NCI-H1436 treated with DMSO at 0.1 percent for 48 hours (cell line): ENCODE measurements around the gene CD96.
"Not testable (repeated sequence)": the region's sequence is repeated elsewhere in the genome, so short reads cannot be mapped to it uniquely, and the experiment has no call there.

ENCODE experiments used
- DNase-seq: peaks from one replicate; lab custom pipeline; 2025; lab: John Stamatoyannopoulos, UW

Gene CD96, protein sequence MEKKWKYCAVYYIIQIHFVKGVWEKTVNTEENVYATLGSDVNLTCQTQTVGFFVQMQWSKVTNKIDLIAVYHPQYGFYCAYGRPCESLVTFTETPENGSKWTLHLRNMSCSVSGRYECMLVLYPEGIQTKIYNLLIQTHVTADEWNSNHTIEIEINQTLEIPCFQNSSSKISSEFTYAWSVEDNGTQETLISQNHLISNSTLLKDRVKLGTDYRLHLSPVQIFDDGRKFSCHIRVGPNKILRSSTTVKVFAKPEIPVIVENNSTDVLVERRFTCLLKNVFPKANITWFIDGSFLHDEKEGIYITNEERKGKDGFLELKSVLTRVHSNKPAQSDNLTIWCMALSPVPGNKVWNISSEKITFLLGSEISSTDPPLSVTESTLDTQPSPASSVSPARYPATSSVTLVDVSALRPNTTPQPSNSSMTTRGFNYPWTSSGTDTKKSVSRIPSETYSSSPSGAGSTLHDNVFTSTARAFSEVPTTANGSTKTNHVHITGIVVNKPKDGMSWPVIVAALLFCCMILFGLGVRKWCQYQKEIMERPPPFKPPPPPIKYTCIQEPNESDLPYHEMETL

DNA sequence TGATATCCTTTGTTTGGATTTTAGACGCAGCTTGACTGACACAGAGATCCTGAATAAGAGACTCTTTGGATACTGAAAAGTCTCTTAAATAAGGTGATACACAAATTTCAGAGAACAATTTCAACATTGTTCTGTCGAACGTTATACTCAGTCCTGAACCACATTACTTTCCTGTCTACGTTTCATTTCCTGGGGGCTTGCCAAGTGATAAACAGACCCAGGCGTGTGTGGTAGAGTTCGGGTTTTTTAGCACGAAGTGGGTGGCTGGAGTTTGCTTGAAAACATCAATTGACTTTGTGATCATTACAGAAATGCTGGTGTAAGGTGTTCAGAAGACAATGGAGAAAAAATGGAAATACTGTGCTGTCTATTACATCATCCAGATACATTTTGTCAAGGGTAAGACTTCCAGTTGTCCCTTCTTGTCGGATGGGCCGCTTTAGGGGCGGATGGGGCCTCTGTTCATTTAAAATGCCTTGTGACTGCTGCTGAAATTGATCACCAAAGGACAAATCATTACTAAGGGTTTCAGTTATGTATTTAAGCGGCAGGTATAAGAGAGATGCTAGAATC is at the start of gene CD96:
Gene CD96 (plus strand): TSS at position 287 of the 573 bp plus-strand sequence. CDS start 52 bp downstream, at position 339.
- DNase-seq, result no peak

DNA sequence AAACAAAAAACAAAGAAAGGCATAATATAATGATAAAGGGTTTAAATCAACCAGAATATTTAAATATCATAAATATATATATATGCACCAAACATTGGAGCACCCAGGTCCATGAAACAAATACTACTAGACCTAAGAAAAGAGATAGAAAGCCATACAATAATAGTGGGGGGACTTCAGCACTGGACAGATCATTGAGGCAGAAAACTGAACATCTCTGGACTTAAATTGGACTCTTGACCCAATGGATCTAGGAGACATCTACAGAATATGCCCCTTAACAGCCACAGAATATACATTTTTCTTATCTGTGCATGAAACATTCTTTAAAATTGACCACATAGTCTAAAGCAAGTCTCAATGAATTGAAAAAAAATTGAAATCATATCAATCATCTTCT is 48.7 kb upstream of the CD96 start:
- DNase-seq, result no peak

DNA sequence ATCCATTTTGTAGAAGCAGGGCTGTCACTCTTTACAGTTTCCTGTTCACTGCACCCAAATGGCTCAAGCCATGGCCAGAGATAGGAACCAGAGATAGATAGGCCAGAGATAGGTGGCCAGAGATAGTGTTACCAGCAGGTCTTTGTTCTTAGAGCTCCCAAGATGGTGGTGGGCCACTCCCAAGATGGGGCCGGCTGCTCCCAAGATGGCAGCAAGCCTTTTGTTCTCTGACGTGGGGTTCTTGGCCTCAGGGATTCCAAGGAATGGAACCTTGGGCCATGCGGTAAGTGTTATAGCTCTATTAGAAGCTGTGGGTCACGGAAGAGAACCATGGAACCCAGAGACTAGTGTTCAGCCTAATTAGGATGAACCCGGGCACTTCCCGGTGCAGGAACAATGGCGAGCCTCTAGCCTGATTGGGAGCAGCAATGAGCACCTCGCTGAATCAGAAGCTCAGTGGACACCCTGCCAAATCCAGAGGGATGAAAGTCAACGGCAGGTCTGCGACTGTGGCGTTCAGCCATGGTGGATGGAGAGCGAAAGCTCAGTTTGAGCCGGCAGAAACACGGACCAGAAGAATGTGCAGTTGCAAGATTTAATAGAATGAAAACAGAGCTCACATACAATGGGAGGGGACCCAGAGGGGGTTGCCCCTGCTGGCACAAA is 45.0 kb upstream of the CD96 start:
- DNase-seq, result no peak

DNA sequence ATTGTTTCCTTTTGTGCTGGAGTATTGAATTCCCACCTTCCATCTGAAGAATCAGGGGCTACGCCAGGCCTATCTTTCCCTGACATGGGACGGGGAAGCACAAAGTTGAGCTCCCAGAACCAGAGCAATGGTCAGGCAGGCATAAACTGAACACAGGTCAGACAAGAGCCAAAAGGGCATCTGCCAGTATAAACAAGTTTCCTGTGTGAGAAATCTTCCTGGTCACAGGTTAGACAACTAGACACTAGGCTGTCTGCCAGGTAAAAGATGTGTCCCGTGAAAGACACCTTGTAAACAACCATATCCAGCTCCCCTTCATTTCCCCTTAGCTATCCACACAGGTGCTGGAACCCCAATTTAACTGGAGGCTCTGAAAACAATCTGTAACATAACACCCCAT is 44.0 kb upstream of the CD96 start:
- DNase-seq, result no peak

DNA sequence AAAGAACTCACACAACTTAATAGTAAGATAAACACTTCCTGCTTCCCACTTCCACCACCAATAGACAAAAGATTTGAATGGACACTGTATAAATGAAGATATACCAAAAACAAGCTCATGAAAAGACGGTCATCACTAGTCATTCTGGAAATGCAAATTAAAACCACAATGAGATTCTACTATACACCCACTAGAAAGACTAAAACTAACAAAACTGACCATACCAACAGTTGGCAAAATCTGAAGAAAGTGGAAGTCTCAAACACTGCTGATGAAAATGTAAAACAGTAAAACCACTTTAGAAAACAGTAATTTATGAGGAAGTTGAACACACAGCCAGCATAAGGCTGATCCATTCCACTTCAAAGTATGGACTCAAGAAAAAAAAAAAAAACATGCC is 35.6 kb upstream of the CD96 start:
- no peak for DNase-seq

DNA sequence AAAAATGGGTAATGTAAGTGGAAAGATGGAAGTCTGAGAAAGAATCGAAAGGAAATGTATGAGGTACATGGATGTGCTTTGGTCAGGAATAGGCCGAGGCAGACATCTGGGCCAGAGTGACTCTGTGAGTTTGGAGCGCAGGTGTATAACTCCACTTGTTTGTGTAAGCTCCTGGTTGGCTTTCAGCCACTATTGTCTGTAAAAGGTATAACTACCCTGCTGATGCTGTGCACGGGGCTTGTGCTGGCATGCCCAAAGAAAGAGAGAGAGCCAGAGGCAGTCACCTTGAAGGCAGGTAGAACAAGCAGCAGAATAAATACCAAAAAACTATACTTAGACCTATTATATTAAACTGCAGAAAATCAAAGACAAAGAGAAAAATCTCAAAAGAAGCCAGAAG is 32.7 kb upstream of the CD96 start:
- DNase-seq, result no peak

DNA sequence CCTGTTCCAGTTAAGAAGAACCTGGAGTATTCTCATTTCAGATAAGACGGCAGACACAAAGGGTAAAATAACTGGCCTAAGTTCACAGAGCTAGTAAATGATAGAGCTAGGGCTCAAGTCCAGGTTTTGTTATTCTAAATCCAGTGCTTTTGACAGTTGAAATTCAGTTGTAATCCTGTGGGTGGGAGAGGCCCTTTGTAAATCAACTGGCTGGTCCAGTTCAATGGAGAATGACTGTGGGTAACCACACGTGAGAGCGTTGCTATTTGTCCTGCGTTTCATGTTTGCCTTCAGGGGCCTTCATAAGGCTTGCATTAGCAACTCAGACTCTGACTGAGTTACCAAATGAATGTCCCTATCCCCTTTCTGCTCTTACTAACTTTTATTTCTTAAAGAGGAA is 24.2 kb upstream of the CD96 start:
- DNase-seq, result no peak

DNA sequence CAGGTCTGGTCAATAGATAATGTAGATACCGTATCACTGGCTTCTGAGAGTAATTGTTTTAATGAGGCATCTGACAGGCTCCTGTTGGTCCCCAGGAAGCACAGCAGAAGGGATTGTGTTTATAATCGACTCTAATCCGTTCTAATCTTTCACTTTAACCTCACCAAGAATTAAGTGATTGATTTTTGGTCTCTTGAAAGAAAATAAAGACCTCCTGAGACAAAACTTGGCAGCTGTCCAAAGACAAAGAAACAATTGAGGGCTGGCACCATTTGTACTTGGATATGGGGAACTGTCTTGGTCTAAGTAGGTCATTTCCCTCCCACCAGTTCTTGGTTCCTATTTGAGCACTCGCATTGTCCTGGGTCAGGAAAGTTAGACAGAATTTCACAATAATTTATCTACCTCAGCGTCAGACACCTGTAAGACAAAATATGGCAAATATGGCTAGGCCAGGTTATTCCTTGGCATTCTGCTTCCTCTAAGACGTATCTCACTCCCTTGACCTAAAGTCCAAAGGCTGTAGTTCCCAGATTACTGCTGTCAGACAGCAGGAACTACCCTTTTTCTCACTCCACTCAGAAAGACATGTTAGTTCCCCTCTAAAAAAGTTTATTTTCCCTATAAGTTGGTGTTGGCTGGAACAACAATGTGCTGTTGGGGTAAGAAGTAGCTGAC is 22.7 kb upstream of the CD96 start:
- DNase-seq, result no peak

DNA sequence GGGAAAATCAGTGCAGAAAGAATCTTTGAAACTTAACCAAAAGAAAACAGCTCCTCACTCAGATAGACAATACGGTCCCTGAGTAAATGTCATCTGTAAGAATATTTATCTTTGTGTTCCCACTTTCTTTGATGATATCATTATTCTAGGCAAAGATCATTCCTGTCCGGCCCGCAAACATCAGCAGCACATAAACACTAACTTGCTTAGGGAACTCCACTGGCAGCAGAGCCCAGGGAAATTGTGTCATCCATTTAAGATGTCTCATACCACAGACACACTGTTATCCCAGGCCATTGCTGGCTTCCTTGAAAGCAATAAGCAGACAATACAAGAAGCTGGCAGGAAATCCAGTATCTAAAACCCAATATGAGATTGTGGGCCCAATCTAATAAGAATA is 20.1 kb upstream of the CD96 start:
- DNase-seq, result no peak

DNA sequence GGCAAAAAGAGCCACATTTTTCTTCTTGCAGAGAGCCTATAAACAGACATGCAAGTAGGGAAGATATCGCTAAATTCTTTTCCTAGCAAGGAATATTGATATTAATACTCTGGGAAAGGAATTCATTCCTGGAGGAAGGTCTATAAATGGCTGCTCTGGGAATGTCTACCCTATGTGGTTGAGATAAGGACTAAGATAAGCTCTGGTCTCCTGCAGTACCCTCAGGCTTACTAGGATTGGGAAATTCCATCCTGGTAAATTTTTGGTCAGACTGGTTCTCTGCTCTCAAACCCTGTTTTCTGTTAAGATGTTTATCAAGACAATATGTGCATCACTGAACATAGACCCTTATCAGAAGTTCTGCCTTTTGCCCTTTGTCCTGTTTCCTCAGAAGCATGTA is 17.5 kb upstream of the CD96 start:
- not testable (repeated sequence) for DNase-seq

DNA sequence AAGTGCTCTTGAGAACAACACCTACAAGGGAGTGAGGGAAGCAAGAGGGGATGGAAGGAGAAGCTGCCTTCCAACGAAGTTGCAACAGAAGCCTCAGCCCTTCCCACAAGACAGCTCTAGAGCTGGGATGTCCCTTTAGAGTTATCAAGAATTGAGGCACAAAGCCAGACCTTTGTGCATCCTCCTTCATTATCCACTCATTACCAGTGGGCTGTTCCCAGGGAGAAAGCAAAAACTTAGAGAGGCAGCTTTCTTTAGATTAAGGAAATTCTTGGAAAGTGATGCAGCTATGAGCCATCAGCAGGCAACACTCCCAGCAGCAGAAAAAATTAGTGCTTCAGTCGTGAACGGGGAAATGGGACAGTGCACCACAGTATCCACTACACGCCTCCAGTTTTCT is 10.6 kb upstream of the CD96 start:
- DNase-seq, result no peak

DNA sequence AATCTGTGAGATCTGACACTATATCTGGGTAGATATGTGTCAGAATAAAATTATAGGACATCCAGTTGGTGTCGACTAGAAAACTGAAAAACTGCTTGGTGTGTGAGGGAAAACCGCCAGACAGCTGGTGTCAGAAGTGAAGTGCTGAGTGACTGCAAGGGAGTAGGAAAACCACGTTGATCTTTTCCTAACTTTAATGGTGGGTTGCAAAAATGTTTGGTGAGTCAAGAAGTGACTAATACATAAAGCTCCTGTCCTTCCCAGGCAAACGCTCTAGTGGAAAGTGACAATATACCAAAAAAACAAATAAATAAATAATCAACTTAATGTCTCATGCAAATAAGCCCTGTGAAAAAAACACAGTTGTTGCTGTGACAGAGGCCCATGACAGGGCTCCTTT is 7.3 kb upstream of the CD96 start:
- DNase-seq, result no peak

DNA sequence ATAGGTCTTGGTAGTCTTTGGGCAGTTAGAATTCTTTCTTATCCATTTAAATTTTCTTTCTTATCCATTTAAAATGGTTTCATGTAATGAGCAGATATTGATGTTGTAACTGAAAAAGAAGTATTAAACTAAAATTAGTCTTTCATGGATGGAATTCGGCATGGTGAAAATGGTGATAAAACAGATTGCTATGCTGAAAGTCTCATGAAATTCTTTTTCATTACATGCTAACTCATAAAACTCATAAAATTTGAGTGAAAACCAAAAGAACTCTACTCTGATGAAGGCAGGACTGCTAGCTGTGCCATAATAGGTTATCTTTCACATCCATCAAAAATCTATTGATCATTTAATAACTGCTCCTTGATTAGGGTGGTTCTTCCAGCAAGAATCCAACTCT is 3.9 kb upstream of the CD96 start:
- DNase-seq, result no peak

DNA sequence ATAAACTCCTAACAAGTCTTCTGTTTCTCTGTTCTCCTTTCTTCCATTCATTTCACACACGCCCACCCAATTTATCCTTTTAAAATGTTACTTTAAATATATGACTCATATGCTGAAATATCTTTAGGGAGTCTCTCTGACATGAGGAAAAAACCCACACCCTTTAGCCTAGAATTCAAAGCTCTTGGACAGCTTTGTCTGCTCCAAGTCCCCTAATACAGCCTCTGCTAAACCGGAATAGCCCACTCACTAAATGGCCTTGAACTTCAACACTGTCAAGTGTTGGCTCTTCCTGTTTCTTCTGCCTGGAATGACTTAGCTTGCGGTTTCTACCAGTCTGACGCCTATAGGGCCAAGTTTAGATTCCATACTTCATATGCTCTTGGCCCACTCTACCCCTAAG is 3.3 kb upstream of the CD96 start:
- DNase-seq, result no peak

DNA sequence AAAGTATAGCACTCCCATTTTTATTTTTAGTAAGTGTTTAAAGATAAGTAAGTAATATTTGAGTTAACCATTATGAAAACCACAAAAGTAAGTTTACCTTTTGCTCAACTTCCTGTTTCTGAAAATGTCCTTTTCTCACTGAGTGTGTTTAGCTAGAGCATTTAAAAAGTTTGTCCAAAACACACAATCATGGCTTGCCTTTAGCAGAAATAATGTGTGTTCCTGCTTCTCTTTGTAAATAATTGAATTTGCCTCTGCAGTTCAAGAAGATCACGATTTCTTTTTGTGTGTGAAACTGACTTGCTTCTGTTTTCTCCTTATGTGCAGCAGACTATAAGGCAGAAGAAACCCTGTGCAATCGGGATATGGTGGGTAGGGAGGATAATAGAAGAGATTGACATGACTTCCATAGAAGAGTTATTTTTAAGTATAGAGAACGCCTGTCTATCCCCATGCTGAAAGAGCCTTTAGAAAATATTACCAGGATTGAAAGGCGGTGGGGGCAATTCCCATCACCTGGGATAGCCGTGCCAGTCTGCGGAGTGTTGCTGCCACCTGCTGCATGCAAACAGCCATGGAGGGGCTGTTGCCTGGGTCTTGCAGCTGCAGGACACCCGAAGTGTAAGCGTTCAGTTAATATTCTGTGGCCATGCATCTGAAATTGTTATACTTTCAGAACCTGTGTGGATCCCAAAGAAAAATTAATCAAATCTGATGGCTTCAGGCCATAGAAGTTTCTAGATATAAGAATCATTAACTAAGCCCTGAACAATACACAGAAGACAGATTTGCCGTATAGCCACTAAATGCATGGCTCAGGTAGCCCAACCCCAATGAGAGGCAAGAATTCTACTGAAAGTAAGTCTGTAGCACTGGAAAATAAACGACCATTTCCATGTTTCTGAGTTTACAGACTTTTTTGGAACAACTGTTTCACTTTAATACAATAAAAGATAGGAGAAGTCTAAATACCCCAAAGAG is 2.4 kb upstream of the CD96 start:
- no peak for DNase-seq

DNA sequence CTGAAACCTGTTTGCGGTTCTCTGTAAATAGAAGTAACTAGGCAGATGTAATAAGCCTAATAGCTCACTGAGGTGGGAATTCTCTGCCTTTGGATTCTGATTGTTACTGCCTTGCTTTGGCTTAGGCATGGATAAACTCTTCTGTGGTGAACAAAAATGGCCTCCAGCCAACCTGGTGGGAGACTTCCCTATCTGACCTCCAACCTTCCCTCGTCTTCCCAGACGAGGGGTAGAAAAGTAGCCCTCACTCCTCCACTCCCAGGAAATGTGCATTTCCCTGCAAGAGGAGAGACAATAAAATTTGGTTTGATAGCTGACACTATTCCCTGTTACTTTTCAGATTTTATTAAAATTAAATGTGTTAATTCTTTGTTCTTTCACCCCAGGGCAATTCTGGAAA is 606 bp upstream of the CD96 start:
- no peak for DNase-seq

DNA sequence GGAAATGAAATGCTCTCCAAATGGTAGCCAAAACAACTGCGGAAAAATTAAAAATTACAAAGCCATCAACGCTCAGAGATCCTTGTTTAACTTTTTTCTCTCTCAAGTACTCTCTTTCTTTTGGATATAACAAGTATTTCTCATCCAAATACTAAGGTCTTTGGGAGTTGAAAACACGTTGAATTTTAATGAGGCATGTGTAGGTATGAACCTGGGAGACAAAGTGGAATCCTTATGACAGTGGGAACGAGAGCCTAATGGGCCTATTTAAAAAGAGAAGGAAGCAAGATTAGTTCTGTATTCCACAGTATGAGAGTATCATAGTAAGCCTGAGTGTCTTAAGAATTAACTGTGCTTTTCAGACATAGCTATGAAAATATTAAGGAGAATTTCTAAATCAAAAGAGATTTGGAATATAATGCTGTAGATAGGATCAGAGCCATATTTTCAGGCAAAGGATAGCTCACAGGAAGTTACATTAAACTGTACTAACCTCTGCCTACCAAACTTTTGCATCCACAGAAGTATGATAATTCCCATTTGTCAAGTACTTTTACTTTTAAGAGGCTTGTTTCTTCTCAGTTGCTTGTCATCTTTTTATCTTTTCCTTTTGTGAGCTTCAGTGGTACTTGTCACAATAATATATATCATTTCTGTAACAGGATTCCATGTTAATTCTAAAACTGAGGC is 759 bp downstream of the CD96 start:
- DNase-seq, result no peak

DNA sequence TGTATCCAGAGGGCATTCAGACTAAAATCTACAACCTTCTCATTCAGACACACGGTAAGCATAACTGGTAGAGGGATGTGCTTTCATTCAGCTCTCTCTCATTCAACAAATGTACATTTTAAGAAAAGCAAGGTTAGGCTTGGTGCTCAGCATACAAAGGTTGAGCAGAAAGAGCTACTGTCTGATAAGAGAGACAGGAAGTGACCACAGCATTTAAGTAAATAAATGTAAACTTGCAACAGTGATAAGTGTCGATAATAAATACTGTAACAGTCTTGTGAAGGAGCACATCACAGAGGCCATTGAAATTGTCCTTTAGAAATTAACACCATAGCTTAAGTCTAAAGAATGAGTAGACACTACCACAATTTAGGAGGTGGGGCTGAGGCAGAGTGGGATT is 3.4 kb downstream of the CD96 start:
- DNase-seq, result no peak

DNA sequence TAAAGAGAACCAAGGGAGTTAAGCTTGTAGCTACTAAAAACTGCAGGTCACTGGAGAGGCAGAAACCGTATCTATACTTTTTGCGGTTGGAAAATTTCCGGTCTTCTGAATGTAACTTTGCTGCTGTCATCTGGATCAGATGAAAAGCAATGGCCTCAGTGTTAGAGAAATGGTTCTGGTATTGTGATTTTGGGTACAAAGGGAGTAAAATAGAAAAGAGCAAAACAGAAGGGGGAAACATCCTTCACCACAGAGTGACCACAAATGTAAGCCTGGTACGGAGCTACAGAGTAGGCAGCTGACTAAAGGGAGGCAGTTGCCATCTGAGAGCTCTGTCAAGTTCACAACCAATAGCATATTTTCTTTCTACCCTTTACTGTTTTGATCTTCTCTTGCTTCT is 5.6 kb downstream of the CD96 start:
- DNase-seq, result no peak

DNA sequence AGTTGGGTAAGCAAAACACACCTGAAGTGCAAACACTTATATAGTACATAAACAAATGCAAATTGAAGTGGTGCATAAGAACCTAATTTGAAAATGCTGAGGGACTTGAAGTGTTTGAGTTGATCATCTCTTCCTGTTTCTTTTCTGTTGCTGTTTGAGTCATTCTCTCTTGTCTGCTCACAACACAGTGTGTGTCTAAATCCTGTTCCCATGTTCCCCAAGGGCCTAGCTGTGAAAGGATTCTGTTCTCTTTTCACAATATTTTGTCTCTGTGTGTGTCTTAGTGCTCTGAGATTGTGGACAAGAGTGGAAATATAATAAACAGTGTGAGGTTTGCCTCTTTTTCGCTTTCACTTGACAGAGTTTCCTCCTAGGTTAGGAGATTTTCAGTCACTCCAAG is 6.1 kb downstream of the CD96 start:
- DNase-seq, result no peak

DNA sequence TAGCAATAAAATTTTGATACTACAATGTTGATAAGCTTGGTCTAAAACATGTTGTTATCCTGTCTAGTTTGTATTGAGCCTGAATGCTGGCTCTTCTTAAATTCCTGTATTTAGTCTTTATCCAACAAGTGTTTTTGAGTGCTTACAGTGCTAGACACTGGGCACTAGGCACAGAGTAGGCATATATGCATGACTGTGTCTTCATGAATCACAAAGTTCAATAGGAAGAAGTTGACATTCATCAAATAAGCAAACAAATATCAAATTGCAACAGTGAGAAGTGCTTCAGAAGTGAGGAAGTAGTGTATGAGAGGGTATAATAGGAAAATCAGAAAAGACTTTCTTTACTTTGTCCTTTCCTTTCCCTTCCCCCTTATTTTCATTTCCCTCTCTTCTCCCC is 6.8 kb downstream of the CD96 start:
- no peak for DNase-seq
